Hematopoietic multipotent progenitor cell (in vitro differentiated cells): ENCODE data around the gene TBKBP1. TPM values are rescaled to one million over a fixed set of nuclear protein-coding genes. Genes with fewer than 3 reads are reported as not detected.

ENCODE experiments used
- DNase-seq, 3 donors: peaks; one replicate each; pipeline ENCODE4 v3.0.0-alpha.2; 2011 to 2015; ENCODE audit warnings: low read depth in 2 of 3, low spot score in 2 of 3
- total RNA-seq: library from RNA; depleted of rRNA; stranded (reverse); fragments of >200 nt; gene quantifications from one replicate; pipeline ENCODE4 v1.2.3, GENCODE V29; 2012

TBKBP1 gene
- total RNA-seq, 1 donor = 9.4 TPM

GRCh38 chr17:47697906-47698711 lies 4.1 kb downstream of the TBKBP1 start:
- no peak for DNase-seq

GRCh38 chr17:47698749-47699535 lies 5.0 kb downstream of the TBKBP1 start:
- peak; percentile 50 to 76 (median 58) for DNase-seq

GRCh38 chr17:47699536-47699840 lies 5.5 kb downstream of the TBKBP1 start:
- no peak for DNase-seq

GRCh38 chr17:47700471-47701449 lies 6.8 kb downstream of the TBKBP1 start:
- DNase-seq = no peak

- no peak for DNase-seq
These were observed 7.6 kb downstream of the TBKBP1 start for GRCh38 chr17:47701608-47702007.

GRCh38 chr17:47702391-47702995 lies 8.5 kb downstream of the TBKBP1 start:
- no peak for DNase-seq

- peak in 2 of 3 donors; percentile 33 to 39 for DNase-seq
These were observed 9.2 kb downstream of the TBKBP1 start for GRCh38 chr17:47703191-47703591.

- DNase-seq = no peak
These were observed 9.7 kb downstream of the TBKBP1 start for GRCh38 chr17:47703671-47704070.

GRCh38 chr17:47704116-47704515 lies 10.2 kb downstream of the TBKBP1 start:
- peak in 2 of 3 donors; percentile 31 to 36 for DNase-seq

- no peak for DNase-seq
These were observed 10.8 kb downstream of the TBKBP1 start for GRCh38 chr17:47704736-47705135.

GRCh38 chr17:47705536-47706530 lies 11.9 kb downstream of the TBKBP1 start:
- no peak for DNase-seq

- no peak for DNase-seq
These were observed 13.3 kb downstream of the TBKBP1 start for GRCh38 chr17:47707056-47707804.

GRCh38 chr17:47707884-47708283 lies 13.9 kb downstream of the TBKBP1 start:
- no peak for DNase-seq

GRCh38 chr17:47708312-47708863 lies 14.4 kb downstream of the TBKBP1 start:
- no peak for DNase-seq

- no peak for DNase-seq
These were observed 15.0 kb downstream of the TBKBP1 start for GRCh38 chr17:47708864-47709541.

- DNase-seq = no peak
These were observed 15.6 kb downstream of the TBKBP1 start for GRCh38 chr17:47709594-47709993.

GRCh38 chr17:47711366-47712099 lies 17.6 kb downstream of the TBKBP1 start:
- no peak for DNase-seq
